ENCODE measurements around the gene GJB1.

DNA sequence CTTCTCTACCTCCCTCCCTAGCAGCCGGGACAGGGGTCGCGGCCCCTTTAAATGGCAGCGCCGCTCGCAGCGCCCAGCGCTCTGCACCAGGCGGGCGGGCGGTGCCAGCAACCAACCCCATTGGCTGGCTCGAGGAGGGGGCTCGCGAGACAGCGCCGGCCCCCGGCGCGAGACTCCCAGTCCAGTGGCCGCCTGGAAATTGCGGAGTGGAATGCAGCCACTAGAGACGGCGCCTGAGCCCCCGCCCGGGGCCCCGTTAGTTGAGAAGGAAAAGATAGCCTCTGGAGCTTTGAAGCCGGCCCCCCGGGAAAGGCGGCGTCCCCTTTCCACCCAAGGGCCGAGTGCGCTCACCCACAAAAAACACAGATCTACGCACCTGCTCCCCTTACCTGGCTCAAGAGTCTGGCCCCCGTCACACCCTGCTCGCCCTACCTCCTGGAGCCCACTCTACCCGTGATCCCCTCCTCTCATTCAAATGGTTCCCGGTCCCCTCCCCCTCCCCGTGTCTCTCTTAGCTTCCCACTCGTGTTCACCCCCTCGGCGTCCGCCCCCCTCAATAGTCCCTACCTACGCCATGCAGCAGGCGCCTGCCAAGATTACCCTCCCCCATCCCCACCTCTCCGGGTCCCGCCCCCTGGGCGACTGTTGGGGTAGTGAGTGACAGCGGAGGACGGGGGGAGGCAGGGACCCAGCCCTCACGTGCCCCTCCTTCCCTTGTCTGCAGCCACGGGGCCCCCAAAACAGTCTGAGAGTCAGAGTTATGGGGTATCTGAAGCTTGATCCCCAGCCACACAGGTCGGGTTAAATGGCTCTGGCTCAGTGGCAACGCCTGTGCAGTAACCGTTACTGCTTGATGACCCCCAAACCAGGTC lies 31.3 kb downstream of the GJB1 start, which contains the start of gene ZMYM3:
- TF ChIP-seq, protein P1, sequence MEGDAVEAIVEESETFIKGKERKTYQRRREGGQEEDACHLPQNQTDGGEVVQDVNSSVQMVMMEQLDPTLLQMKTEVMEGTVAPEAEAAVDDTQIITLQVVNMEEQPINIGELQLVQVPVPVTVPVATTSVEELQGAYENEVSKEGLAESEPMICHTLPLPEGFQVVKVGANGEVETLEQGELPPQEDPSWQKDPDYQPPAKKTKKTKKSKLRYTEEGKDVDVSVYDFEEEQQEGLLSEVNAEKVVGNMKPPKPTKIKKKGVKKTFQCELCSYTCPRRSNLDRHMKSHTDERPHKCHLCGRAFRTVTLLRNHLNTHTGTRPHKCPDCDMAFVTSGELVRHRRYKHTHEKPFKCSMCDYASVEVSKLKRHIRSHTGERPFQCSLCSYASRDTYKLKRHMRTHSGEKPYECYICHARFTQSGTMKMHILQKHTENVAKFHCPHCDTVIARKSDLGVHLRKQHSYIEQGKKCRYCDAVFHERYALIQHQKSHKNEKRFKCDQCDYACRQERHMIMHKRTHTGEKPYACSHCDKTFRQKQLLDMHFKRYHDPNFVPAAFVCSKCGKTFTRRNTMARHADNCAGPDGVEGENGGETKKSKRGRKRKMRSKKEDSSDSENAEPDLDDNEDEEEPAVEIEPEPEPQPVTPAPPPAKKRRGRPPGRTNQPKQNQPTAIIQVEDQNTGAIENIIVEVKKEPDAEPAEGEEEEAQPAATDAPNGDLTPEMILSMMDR (optimal IDR thresholded peaks at IDR 0.05 in 1 of 3, IDR thresholded peaks at IDR 0.05 in 1 of 3, conservative IDR thresholded peaks at IDR 0.05 in 1 of 3; ENCODE audit: extremely low read depth in 1 of 3, insufficient read depth in 2 of 3, low read length in 3 of 3): no peak
- TF ChIP-seq EZH2 (IDR thresholded peaks at IDR 0.05; ENCODE audit: low read length): no peak
